ENCODE data around the gene SAA1.

DNA sequence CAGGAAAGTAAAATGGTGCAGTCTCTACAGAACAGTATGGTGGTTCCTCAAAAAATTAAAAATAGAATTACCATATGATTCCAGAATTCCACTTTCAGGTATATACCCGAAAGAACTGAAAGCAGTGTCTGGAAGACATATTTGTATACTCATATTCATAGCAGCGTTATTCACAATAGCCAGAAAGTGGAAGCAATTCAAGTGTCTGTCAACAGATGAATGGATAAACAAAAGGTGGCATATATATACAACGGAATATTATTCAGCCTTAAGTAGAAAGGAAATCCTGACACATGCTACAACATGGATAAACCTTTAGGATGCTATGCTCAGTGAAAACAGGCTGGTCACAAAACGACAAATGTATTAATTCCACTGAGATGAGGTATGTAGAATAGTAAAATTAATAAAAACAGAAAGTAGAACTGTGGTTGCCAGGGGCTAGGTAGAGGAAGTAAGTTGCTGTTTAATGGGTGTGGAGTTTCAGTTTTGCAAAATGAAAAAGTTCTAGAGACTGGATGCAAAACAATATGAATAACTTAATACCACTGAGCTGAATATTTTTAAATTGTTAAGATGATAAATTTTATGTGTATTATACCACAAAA lies 14.5 kb downstream of the SAA1 start:
- TF ChIP-seq, protein P1, sequence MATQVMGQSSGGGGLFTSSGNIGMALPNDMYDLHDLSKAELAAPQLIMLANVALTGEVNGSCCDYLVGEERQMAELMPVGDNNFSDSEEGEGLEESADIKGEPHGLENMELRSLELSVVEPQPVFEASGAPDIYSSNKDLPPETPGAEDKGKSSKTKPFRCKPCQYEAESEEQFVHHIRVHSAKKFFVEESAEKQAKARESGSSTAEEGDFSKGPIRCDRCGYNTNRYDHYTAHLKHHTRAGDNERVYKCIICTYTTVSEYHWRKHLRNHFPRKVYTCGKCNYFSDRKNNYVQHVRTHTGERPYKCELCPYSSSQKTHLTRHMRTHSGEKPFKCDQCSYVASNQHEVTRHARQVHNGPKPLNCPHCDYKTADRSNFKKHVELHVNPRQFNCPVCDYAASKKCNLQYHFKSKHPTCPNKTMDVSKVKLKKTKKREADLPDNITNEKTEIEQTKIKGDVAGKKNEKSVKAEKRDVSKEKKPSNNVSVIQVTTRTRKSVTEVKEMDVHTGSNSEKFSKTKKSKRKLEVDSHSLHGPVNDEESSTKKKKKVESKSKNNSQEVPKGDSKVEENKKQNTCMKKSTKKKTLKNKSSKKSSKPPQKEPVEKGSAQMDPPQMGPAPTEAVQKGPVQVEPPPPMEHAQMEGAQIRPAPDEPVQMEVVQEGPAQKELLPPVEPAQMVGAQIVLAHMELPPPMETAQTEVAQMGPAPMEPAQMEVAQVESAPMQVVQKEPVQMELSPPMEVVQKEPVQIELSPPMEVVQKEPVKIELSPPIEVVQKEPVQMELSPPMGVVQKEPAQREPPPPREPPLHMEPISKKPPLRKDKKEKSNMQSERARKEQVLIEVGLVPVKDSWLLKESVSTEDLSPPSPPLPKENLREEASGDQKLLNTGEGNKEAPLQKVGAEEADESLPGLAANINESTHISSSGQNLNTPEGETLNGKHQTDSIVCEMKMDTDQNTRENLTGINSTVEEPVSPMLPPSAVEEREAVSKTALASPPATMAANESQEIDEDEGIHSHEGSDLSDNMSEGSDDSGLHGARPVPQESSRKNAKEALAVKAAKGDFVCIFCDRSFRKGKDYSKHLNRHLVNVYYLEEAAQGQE (IDR thresholded peaks at IDR 0.05; ENCODE audit: insufficient replicate concordance, low read depth), result no peak
- TF ChIP-seq POLR2AphosphoS5 (IDR thresholded peaks at IDR 0.05; ENCODE audit: low read depth), result no peak
- TF ChIP-seq CTCF (IDR thresholded peaks at IDR 0.05; ENCODE audit: insufficient read depth, low read length), result no peak
